Right ventricle myocardium superior (tissue), 1 donor: ENCODE results near the gene CXCR5. TPM values are rescaled to one million over a fixed set of nuclear protein-coding genes. Genes with fewer than 3 reads are reported as not detected.
A peak's percentile ranks its signal among the peaks of the same experiment; 100 is the strongest.

ENCODE experiments used
- ATAC-seq: fragments of 200-7000 bp; cut with Tn5 transposase; one replicate; pipeline ENCODE4 v1.9.1; 2020; ENCODE audit warnings: mild to moderate bottlenecking; ENCODE audit not compliant: poor library complexity
- DNase-seq: peaks from one replicate; pipeline ENCODE4 v3.0.0-alpha.2; 2020
- intact Hi-C: fragments of 100-400 bp; cut with DNase I; formaldehyde crosslinking; loops from one replicate; pipeline ENCODE4 v1.11.2; 2022
- total RNA-seq: library from RNA; stranded (reverse); fragmentation: NEBNext Ultra II Directional; extraction: Animal tissue kit (Norgen Biotek cat#: 25700); gene quantifications from one replicate; pipeline ENCODE4 v1.2.1, GENCODE V29; 2021
- donor health status: DM: no; HTN: yes; CAD: no; lungs with severe emphysema.

Gene CXCR5
- total RNA-seq, 1 donor from 2014 or later = not detected

DNA sequence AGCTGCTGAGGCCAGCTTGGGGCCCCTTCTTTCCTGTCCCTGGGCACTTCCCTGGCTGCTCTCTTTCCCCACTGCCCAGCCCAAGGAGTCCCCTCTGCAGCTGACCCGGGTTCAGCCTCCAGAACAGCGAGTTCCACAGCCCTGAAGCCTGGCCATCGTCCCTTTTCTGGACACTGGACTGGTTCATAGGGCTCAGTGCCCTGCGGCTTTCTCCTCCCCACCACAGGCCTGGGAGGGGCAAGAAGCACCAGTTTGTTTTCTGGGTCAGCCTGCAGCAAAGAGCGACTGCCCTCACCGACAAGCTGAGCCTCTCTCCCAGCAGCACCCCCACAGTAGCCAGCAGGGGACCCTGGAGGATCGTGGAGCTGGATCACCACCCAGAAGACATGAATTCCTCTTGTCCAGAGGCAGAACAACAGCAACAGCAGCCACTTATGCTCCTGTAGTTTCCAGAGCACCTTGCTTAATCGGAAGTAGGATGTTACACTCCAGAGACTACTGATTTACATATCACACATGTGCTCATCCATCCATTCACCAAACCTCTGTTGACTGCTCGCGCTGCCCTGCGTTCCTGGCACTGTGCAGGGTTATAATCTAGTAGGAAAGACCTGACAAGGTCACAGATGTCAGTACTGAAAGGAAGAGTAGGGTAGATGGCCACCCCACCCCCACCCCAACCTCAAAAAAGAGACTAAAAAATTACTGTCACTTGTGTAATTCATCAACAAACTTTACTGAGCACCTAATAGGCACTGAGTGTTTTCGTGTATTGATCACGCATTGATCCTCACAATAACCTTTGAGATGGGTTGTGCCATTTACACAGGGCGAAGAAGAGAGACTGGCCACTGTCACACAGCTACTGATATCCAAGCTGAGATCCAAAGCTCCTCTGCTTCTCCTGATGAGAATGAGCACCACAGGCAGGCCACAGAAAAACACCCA lies 13.0 kb upstream of the CXCR5 start:
- DNase-seq = peak; percentile 75
- peak; percentile 82 for ATAC-seq
- intact Hi-C loops = no loop called here

DNA sequence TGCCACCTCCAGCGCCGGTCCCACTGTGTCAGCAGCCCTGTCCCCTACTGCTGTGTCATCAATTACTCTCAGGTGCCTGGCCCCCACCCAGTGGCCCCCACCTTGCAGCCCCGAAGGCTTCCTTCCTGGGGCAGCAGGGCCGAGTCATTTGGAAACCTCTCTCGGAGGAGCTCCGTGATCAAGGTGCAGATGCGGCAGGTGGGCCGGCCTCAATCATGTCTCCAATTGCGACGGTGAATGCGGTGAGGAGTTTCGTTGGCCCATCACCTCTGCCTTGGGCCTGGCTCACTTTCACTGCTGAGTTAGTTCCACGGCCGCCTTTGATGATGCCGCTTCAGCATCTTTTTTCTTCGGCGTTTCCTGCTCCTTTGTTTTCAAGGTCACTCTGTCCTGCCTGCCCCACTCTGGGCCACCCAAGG lies 11.3 kb upstream of the CXCR5 start:
- DNase-seq = no peak
- no peak for ATAC-seq
- intact Hi-C loops = no loop called here

DNA sequence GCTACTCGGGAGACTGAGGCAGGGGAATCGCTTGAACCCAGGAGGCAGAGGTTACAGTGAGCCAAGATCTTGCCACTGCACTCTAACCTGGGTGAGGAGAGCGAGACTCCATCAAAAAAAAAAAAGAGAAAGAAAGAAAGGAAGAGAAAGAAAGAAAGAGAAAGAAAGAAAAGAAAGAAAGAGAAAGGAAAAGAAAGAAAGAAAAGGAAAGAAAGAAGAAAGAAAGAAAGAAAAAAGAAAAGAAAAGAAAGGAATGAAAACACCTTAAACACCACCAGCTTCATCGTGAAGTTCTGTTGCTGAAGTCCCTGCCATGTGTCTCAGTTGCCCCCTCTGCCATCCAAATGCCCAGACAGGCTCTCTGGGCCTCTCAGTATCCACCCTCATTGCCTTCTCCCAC lies 9.9 kb upstream of the CXCR5 start:
- no peak for DNase-seq
- no peak for ATAC-seq
- intact Hi-C loops = no loop called here

DNA sequence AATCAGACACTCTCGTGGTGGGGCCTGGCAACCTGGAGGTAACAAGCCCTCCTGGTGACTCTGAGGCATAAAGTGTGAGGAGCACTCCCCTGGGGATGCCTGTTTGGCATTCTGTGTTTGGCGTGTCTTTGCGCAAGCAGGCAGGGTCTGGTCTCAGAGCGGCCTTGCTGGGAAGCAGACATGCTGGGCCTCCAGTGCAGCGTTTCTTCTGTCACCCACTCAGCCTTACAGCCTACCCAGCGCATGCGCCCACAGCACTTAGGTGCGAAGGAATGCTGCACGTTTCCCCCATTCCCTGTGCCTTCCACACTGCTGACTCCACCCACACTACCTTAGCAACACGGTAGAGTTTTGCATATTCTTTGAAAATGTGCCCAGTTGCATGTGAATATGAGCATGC lies 7.4 kb upstream of the CXCR5 start:
- ATAC-seq (no peak), DNase-seq (no peak)
- intact Hi-C loops = no loop called here

DNA sequence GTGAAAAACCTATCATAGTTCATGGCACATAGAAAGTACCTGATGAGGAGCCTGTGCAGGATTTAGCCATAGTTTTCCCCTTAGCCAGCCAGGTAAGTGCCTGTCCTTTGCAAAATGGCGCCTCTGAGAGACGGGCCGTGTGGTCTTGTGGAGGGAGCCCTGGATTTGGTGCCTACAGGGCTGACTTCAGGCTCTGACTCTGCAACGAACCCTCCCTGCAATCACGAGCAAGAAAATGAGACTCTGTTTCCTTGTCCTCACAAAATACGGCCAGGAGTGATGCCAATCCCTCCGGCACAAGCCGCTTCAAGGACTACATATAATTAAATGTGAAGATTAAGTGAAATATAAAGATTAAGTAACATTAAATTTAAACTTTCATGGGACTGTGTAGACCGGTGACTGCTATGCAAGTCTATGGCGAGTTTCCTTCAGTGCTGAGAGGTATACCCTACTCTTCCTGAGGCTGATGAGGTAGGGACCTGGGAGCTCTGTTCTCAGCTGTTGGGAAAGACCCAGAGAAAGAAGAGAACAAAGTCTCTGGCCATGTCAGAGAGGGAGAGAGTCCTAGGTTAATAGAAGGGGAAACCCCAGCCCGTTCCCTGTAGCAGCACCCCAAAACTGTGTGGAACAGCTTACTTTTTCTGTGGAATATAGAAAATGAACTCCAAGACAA lies 6.1 kb upstream of the CXCR5 start:
- ATAC-seq = no peak
- DNase-seq = no peak
- intact Hi-C loops = no loop called here

DNA sequence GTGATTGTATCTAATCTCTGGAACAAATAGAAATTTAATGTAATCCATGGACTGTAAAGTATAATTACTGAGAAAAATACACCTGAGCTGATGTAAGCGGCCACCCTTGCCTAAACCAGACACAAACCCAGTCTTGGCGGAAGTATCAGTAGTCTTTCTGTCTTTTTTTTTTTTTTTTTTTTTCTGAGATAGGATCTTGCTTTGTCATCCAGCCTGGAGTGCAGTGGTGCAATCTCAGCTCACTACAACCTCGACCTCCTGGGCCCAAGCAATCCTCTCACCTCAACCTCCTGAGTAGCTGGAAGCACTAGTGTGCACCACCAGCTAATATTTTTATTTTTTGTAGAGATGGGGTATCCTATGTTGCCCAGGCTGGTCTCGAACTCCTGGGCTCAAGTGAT lies 5.5 kb upstream of the CXCR5 start:
- DNase-seq (no peak), ATAC-seq (no peak)
- intact Hi-C loops = no loop called here

DNA sequence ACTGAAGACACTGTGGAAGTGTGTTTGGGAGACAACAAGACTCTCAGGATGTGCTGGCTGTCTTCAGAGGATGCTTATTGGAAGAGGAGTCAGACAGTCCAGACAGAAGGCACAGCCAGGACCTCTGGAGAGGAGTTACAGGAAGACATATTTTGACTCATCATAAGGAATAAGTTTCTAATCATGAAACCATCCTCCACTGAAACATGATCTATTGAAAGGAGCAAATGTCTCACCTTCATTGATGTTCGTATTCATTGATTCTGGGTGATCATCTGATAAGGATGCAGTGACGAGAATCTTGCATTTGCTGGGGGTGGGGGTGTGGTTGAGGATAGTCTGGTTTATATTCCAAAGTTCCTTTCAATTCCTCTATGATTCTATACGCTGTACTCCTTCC lies 2.5 kb upstream of the CXCR5 start:
- intact Hi-C loops = no loop called here

DNA sequence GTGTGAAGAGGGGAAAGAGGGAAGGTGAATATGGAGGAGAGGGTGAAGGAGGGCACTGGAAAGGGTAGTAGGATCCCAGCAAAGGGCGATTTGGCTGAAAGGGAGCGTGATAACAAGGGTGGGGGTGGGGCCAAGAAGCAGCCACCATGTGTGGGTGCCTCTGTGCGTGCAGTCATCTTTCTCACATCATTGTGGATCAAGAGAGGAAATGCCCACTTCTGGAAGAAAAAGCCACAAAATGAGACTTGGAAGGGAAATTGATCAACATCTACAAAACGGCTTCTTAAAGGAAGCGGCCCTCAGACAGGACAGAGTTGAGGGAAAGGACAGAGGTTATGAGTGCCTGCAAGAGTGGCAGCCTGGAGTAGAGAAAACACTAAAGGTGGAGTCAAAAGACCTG lies 1.2 kb upstream of the CXCR5 start:
- DNase-seq (no peak), ATAC-seq (no peak)
- intact Hi-C loops = no loop called here

More for the DNA sequence above, 2.5 kb upstream of the CXCR5 start:
- ATAC-seq (no peak), DNase-seq (no peak)

DNA sequence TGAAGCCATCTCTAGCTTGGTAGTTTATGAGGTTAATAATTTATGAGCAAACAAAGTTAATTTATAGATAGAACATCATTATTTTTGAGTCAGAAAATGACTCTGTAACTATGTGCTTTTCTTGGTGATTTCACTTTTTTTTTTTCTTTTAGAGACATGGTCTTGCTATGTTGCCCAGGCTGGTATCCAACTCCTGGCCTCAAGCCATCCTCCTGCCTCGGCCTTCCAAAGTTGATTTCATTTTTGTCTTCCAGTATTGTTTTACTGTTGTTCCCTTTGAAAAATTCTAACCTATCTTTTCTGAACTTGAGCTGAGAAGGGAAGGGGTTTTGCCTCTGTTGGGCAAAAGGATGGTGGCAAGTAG lies 706 bp upstream of the CXCR5 start:
- ATAC-seq = no peak
- DNase-seq = no peak
- intact Hi-C loops = no loop called here

DNA sequence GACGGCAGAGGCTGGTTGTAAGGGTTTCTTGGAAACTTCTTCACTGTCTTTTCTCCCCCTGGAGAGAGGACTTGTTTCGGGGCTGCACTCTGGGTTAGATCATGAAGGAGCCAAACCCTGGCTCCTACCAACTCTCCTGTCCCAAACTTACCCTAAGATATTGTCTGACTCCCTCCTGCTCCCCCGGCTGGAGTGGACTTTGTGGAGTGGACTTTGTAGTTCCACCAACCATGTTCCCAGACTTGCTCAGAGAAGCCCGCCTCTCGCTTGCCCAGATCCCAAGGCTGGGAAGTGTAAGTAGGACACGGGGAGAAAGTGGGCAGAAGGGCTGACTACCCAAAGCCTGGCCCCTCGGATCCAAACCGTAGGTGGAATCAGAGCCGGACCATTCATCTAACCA lies 1.2 kb downstream of the CXCR5 start:
- intact Hi-C loops = no loop called here
- ATAC-seq = no peak
- DNase-seq = no peak

DNA sequence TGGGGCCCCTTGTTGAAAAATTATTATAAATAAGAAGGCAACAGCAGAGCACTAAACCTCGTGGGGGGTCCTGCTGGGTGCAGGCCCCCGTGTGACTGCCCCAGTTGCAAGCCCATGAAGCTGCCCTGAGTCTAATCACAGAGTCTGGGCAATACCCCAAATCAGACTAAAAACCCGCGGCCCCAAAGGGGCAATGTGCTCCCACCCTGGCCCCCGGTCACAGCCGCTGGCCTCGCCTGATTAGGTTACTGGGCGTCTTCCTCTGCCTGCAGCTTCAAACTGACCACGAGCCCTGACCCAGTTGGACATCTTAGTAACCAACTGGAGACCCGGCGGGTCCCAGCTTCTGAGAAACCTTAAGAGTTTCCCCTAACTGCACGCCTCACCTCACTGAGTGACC lies 1.6 kb downstream of the CXCR5 start:
- intact Hi-C loops = no loop called here
- no peak for DNase-seq
- no peak for ATAC-seq

DNA sequence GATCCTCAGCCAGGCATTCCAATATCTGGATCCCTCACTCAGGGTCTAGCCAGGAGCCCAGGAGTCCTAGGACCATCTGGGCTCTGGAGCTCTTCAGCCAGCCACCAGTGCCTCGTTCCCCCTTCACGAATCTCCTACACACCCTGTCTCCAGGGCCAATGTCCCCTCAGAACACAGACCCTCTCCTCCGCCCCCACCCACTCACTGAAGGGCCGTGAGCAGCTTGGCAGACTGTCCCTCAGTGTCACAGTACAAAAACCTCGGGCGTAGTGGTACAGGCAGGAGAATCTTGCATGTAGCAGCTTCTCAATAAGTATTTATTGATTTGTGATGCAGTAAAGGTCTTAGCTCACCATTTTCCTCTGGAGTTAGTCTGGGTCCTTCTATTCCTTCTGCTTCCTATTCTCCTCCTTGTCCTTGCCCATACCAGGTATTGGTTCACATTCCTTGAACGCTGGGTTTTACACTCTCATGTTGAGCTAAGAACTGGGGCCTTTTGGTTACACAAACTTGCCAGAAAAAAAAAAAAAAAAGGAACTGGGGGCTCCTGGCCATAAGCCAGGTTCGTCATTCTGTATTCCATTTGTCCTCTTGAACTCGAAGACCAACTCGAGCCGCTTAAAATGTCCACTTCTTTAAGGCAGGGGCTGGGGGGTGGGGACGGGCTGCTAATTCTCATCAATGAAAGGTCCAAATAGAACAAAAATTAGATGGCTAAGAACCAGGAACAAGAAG lies 2.3 kb downstream of the CXCR5 start:
- intact Hi-C loops = no loop called here
- no peak for ATAC-seq
- no peak for DNase-seq

DNA sequence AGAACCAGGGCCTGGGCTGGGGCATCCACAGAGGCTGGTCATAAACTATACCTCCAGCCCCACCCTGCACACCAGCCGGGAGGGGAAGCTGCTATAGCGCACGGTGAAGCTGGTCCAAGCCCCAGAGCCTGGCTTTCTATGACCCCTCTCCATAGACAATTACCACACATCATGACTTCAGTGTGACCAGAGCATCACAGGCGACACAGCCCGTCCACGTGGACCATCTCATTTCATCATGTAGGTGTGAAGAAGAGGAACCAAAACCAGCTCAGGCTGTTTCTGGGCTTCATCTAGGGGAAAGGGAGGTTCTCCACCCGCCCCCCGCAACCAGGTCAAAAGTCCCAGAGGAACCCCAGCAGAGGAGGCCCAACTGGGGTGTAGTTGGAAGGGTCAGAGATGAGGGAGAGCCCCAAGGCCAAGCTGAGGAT lies 3.0 kb downstream of the CXCR5 start:
- intact Hi-C loops = no loop called here
- no peak for ATAC-seq
- DNase-seq = no peak

DNA sequence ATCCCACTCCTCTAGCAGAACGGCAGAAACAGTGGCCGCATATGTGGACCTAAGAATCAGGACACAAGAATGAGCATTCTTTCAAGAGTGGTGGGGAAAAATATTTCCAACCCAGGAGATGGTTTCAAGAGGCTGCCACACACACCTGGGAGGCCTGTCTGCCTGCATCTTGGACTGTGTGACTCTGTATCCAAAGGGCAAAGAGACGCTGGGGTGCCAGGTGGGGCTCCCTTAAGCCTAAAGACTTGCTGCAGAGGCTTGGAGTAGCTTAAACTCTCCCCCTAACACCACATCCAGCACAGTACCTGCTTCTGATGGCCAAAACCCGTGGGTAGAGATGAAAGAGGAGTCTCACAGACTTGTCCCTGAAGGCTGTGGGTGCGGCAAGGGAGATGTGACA lies 3.5 kb downstream of the CXCR5 start:
- no peak for ATAC-seq
- intact Hi-C loops = no loop called here
- DNase-seq = no peak

DNA sequence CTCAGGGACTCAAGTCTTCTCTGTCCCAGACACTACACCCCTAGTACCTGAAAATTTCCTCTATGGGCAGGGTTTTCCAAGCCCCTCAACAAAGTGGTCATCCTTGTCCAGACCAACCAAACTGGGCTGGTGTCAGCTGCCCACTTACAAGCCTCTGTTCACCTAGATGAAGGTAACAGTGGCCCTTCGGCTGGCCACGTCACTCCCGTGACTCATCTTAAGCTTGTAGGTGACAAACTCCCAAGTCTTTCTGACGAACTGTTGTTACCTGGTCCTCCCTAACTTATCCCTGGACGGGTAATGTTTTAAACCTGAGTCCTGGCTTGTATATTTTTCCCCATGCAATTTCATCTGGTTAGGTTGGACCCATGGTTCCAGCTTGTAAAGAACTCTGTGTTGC lies 4.7 kb downstream of the CXCR5 start:
- ATAC-seq (no peak), DNase-seq (no peak)
- intact Hi-C loops = no loop called here

DNA sequence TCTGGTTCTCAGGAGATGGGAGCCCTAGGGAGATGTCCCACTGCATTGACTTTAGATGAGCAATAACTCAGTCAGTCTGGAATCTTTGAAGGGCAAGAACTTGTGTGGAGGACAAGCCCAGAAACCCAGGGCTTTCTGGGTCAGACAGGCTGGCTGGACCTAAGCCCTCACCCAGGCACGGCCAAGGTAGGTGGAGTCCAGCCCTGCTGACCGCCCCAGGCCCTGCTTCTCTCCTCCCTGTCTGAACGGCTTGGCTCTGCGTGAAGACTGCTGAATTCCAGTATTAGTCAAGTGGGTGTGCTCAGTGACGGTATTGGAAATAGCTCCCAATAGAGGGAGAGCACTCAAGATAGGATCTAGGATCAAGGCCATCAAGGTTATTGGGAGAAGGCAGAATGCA lies 6.1 kb downstream of the CXCR5 start:
- ATAC-seq (peak; percentile 85), DNase-seq (peak; percentile 85)
- intact Hi-C loops = loop anchor here (5.0 kb wide), 1 partner anchor 82 kb away; no protein-coding TSS in a partner anchor

DNA sequence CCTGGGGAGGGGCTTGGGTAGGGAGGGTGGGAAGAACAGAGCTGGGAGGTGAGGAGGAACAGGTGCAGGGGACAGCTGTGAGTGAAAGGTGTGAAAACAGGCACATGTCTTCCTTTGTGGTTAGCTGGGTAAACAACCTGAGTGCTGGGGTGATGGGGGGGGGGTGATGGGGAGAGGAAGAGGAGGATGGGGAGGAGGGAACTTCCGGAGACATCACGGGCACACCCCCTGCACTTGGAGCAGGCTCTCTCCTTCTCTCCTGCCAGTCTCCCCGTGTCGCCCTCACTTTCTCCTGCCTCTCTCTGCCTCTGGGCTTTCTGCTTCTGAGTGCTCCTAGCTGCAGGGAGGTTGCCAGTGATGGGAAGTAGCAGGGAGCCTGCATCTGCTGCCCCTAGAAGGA lies 8.8 kb downstream of the CXCR5 start:
- intact Hi-C loops = loop anchor here (5.0 kb wide), 1 partner anchor 85 kb away; no protein-coding TSS in a partner anchor
- DNase-seq (no peak), ATAC-seq (no peak)

DNA sequence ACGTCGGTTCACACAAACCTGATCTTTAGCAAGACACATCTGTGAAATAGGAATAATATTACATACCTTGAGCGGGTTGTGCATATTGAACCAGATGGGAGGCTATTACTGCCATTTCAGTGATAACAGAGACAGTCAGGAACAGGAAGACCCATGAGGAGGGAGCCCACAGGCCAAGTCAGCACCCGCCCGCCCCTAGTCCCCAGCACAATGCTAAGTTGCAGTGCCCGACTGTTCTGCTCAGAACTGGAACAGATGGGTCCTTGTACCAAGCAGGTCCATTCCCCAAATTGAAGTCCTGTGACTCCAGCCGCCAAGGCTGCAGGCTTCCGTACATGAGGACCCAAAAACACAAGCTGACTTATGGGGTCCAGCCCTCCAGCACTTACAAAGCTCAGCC lies 9.3 kb downstream of the CXCR5 start:
- intact Hi-C loops = loop anchor here (5.0 kb wide), 1 partner anchor 86 kb away; no protein-coding TSS in a partner anchor
- no peak for DNase-seq
- ATAC-seq = no peak

DNA sequence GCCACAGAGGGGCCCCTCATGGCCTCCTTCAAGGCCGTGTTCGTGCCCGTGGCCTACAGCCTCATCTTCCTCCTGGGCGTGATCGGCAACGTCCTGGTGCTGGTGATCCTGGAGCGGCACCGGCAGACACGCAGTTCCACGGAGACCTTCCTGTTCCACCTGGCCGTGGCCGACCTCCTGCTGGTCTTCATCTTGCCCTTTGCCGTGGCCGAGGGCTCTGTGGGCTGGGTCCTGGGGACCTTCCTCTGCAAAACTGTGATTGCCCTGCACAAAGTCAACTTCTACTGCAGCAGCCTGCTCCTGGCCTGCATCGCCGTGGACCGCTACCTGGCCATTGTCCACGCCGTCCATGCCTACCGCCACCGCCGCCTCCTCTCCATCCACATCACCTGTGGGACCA lies 10.0 kb downstream of the CXCR5 start:
- ATAC-seq (no peak), DNase-seq (peak; percentile 30)
- intact Hi-C loops = loop anchor here (5.0 kb wide), 1 partner anchor 86 kb away; no protein-coding TSS in a partner anchor
